ENCODE data around the gene ACE.
A peak's percentile ranks its signal among the peaks of the same experiment; 100 is the strongest.
"Not testable (repeated sequence)": the region's sequence is repeated elsewhere in the genome, so short reads cannot be mapped to it uniquely, and the experiment has no call there.

ACE gene

DNA sequence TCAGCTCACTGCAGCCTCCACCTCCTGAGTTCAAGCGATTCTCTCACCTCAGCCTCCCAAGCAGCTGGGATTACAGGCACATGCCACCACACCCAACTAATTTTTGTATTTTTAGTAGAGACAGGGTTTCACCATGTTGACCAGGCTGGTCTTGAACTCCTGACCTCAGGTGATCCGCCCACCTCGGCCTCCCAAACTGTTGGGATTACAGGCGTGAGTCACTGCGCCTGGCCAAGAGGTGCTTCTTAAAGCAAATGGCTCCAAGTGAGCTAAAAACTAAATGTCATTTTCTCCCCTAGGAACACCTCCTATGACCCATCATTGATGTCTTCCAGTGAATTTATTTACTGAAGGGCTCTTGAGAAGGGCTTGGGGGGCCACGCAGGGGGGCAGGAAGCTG, 22.5 kb upstream of the ACE start:
- H3K9ac ChIP-seq (ENCODE audit: low read length); H3K4me3 ChIP-seq (ENCODE audit: low read depth, low read length); H3K4me1 ChIP-seq (ENCODE audit: control insufficient read depth, insufficient read depth, low read length); H3K27me3 ChIP-seq (ENCODE audit: control insufficient read depth, insufficient read depth, low read length); H3K36me3 ChIP-seq (ENCODE audit: control insufficient read depth, insufficient read depth, low read length); H3K27ac ChIP-seq (ENCODE audit: low read depth, low read length); H3K9me3 ChIP-seq (ENCODE audit: control insufficient read depth, insufficient read depth, low read depth, low read length): not testable (repeated sequence)

DNA sequence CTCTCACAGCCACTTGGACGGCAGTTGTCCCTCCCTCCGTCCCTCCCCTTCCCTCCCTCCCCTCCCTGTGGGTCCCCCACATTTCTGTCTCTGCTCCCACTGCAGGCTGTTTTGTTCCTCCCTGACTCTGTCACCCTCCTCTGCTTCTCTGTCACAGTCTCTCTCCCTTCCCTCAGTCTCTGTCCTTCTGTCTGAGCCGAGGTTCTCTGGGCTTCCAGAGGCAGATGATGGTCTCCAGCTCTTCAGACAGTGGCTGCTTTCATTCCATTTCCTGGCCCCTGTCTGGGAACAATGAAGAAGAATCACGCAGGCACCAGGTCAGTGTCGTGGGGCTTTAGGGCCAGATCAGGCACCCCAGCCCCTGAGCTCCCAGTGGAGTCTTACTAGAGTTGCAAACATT, 21.9 kb upstream of the ACE start:
- Histone ChIP-seq H3K4me3 (ENCODE audit: low read depth, low read length) (no peak overlapping the region), H3K36me3 (ENCODE audit: control insufficient read depth, insufficient read depth, low read length) (no peaks in the 10 kb centered on the region), H3K4me1 (ENCODE audit: control insufficient read depth, insufficient read depth, low read length) (0 out of 2 replicates have a peak, but pooled peaks cover 5% of the 10 kb centered on the region), H3K9ac (ENCODE audit: low read length) (no peak overlapping the region), H3K9me3 (ENCODE audit: control insufficient read depth, insufficient read depth, low read depth, low read length) (no peaks in the 10 kb centered on the region), H3K27me3 (ENCODE audit: control insufficient read depth, insufficient read depth, low read length) (no peaks in the 10 kb centered on the region), H3K27ac (ENCODE audit: low read depth, low read length) (no peak overlapping the region)

DNA sequence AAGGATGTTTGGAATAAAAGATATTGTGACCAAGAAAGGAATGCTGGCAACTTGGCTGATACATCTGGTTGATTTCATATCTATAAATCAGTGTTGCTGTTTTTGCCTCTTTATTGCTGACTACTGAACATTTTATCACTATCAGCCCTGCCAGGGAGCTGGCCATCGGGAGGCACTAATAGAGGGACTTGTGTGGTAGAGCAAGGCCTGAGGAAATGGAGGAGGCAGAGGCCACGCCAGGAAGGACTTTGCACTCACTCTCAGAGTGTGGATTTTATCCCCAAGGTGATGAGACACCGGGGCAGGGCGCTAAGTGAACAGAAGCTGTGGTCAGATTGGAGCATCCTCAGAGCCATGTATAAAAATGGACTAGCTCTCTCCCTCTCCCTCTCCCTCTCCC, 21.4 kb upstream of the ACE start:
- no peak overlapping the region for H3K9ac ChIP-seq (ENCODE audit: low read length)
- no peak overlapping the region for H3K4me3 ChIP-seq (ENCODE audit: low read depth, low read length)
- H3K27ac ChIP-seq (ENCODE audit: low read depth, low read length), result no peak overlapping the region
- no peaks in the 10 kb centered on the region for H3K36me3 ChIP-seq (ENCODE audit: control insufficient read depth, insufficient read depth, low read length)
- H3K9me3 ChIP-seq (ENCODE audit: control insufficient read depth, insufficient read depth, low read depth, low read length), result no peaks in the 10 kb centered on the region
- 0 out of 2 replicates have a peak, but pooled peaks cover 4% of the 10 kb centered on the region for H3K4me1 ChIP-seq (ENCODE audit: control insufficient read depth, insufficient read depth, low read length)
- no peaks in the 10 kb centered on the region for H3K27me3 ChIP-seq (ENCODE audit: control insufficient read depth, insufficient read depth, low read length)

DNA sequence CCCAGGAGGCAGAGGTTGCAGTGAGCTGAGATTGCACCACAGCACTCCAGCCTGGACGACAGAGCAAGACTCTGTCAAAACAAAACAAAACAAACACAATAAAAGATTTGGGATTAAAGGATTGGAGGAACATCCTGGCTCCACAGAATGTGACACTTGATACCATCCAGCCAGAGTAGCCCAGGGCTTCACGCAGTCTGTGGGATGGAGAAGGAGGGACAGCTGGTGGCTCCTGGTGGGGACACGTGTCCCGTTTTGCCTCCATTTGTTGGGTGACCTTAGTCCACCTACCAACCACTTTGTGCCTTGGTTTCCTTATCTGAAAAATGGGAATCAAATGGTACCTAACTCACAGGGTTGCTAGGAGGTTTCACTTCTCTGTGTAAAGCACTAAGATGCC, 18.4 kb upstream of the ACE start:
- Histone ChIP-seq H3K4me3 (ENCODE audit: low read depth, low read length) (no peak overlapping the region), H3K9ac (ENCODE audit: low read length) (no peak overlapping the region), H3K36me3 (ENCODE audit: control insufficient read depth, insufficient read depth, low read length) (no peaks in the 10 kb centered on the region), H3K9me3 (ENCODE audit: control insufficient read depth, insufficient read depth, low read depth, low read length) (no peaks in the 10 kb centered on the region), H3K4me1 (ENCODE audit: control insufficient read depth, insufficient read depth, low read length) (no peaks in the 10 kb centered on the region), H3K27me3 (ENCODE audit: control insufficient read depth, insufficient read depth, low read length) (no peaks in the 10 kb centered on the region), H3K27ac (ENCODE audit: low read depth, low read length) (no peak overlapping the region)

DNA sequence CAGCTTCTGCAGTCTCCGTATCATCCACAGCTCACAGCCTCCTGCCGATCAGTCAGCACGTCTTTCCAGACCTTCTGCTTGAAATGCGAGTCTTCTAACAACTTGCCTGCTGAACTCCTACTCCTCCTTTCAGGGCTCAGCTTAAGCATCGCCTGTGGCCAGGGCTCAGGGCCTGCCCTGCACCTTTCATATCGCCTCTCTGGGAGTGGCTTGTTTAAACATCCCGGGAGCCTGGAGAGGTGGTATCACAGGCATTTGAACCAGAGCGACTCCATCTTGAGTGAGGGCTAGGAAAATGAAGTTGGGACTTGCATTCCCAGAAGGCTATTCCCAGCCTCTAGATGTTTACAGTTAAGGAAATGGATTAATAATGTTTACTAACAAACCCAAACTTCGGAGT, 16.8 kb upstream of the ACE start:
- Histone ChIP-seq H3K27ac (ENCODE audit: low read depth, low read length) (no peak overlapping the region), H3K9me3 (ENCODE audit: control insufficient read depth, insufficient read depth, low read depth, low read length) (no peaks in the 10 kb centered on the region), H3K4me1 (ENCODE audit: control insufficient read depth, insufficient read depth, low read length) (no peaks in the 10 kb centered on the region), H3K36me3 (ENCODE audit: control insufficient read depth, insufficient read depth, low read length) (no peaks in the 10 kb centered on the region), H3K4me3 (ENCODE audit: low read depth, low read length) (no peak overlapping the region), H3K9ac (ENCODE audit: low read length) (no peak overlapping the region), H3K27me3 (ENCODE audit: control insufficient read depth, insufficient read depth, low read length) (no peaks in the 10 kb centered on the region)

DNA sequence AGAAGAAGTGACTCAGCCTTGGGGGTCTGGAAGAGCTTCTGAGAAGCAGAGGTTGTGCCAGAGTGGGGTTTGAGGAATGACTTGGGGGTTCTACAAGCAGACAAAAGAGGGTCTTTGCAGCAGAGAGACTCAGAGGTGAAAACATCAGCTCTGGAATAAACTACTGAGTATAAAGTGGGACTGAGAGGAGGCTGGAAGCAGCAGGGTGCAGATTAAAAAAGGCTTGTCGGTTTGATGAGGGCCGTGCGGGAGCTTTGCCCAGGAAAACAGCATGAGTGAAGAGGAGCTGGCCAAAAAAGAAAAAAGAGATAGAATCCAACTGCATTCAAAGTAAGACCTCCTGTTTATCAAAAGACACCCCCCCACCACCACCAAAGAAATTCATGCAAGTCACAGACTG, 13.1 kb upstream of the ACE start:
- no peaks in the 10 kb centered on the region for H3K4me1 ChIP-seq (ENCODE audit: control insufficient read depth, insufficient read depth, low read length)
- no peak overlapping the region for H3K9ac ChIP-seq (ENCODE audit: low read length)
- no peaks in the 10 kb centered on the region for H3K36me3 ChIP-seq (ENCODE audit: control insufficient read depth, insufficient read depth, low read length)
- H3K27ac ChIP-seq (ENCODE audit: low read depth, low read length), result no peak overlapping the region
- H3K27me3 ChIP-seq (ENCODE audit: control insufficient read depth, insufficient read depth, low read length), result no peaks in the 10 kb centered on the region
- H3K9me3 ChIP-seq (ENCODE audit: control insufficient read depth, insufficient read depth, low read depth, low read length), result peaks cover 6% of the 10 kb centered on the region; the same call in 1 of the 2 replicates
- no peak overlapping the region for H3K4me3 ChIP-seq (ENCODE audit: low read depth, low read length)

DNA sequence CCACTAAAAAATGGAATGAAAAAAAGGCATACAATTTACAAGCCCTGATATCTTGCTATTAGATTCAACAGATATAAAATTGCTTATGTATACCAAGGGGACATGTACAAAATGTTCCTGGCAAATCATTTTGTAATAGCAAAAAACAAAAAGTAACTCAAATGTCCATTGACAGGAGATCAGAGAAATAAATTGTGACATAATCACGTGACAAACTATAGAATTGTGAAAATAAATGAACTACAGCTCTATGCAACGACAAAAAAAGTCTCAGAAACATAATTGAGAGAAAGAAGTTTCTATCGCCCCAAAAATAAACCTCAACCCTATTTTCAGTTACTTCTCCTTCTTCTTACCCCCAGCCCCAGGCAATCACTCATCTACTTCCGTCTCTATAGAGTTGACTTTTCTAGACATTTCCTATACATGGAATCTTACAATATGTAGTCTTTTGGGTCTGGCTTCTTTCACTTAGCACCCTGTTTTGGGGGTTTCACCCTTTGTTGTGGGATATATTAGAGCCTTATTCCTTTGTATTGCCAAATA, 12.1 kb upstream of the ACE start:
- no peaks in the 10 kb centered on the region for H3K36me3 ChIP-seq (ENCODE audit: control insufficient read depth, insufficient read depth, low read length)
- H3K9ac ChIP-seq (ENCODE audit: low read length), result no peak overlapping the region
- no peaks in the 10 kb centered on the region for H3K4me1 ChIP-seq (ENCODE audit: control insufficient read depth, insufficient read depth, low read length)
- no peaks in the 10 kb centered on the region for H3K27me3 ChIP-seq (ENCODE audit: control insufficient read depth, insufficient read depth, low read length)
- H3K9me3 ChIP-seq (ENCODE audit: control insufficient read depth, insufficient read depth, low read depth, low read length), result peaks cover 6% of the 10 kb centered on the region; the same call in 1 of the 2 replicates
- no peak overlapping the region for H3K4me3 ChIP-seq (ENCODE audit: low read depth, low read length)
- H3K27ac ChIP-seq (ENCODE audit: low read depth, low read length), result no peak overlapping the region

DNA sequence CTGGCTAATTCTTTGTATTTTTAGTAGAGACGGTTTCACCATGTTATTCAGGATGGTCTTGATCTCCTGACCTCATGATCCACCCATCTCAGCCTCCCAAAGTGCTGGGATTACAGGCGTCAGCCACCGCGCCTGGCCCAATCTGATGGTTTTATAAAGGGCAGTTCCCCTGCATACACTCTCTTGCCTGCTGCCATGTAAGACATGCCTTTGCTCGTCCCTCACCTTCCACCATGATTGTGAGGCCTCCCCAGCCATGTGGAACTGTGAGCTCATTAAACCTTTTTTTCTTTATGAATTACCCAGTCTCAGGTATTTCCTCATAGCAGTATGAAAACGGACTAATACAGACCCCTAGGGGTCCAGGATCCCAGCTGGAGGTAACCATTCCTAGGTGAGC, 8.8 kb upstream of the ACE start:
- H3K9me3 ChIP-seq (ENCODE audit: control insufficient read depth, insufficient read depth, low read depth, low read length); H3K4me3 ChIP-seq (ENCODE audit: low read depth, low read length); H3K27me3 ChIP-seq (ENCODE audit: control insufficient read depth, insufficient read depth, low read length); H3K4me1 ChIP-seq (ENCODE audit: control insufficient read depth, insufficient read depth, low read length); H3K36me3 ChIP-seq (ENCODE audit: control insufficient read depth, insufficient read depth, low read length); H3K27ac ChIP-seq (ENCODE audit: low read depth, low read length); H3K9ac ChIP-seq (ENCODE audit: low read length): not testable (repeated sequence)

DNA sequence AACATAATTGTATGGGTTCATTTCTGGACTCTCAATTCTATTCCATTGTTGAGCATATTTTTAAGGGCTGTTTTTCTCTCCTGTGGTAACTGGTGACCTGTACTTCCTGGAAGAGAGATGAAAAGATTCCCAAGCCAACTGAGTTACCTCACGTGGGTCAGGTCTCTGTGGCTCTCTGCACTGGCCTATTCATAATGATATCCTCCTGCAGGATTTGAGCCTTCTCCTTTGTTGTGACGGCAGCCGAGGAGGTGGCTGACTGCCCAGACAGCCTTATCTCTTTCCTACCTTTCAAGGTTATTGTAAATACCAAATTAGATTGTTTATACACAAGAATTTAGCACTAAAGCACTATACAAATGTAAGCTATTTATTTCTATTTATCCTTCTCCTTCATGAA, 2.7 kb upstream of the ACE start:
- peaks cover 28% of the 10 kb centered on the region for H3K4me1 ChIP-seq (ENCODE audit: control insufficient read depth, insufficient read depth, low read length)
- no peak overlapping the region for H3K27ac ChIP-seq (ENCODE audit: low read depth, low read length)
- no peak overlapping the region for H3K9ac ChIP-seq (ENCODE audit: low read length)
- H3K9me3 ChIP-seq (ENCODE audit: control insufficient read depth, insufficient read depth, low read depth, low read length), result no peaks in the 10 kb centered on the region
- H3K27me3 ChIP-seq (ENCODE audit: control insufficient read depth, insufficient read depth, low read length), result peaks cover 27% of the 10 kb centered on the region
- no peak overlapping the region for H3K4me3 ChIP-seq (ENCODE audit: low read depth, low read length)
- H3K36me3 ChIP-seq (ENCODE audit: control insufficient read depth, insufficient read depth, low read length), result no peaks in the 10 kb centered on the region

DNA sequence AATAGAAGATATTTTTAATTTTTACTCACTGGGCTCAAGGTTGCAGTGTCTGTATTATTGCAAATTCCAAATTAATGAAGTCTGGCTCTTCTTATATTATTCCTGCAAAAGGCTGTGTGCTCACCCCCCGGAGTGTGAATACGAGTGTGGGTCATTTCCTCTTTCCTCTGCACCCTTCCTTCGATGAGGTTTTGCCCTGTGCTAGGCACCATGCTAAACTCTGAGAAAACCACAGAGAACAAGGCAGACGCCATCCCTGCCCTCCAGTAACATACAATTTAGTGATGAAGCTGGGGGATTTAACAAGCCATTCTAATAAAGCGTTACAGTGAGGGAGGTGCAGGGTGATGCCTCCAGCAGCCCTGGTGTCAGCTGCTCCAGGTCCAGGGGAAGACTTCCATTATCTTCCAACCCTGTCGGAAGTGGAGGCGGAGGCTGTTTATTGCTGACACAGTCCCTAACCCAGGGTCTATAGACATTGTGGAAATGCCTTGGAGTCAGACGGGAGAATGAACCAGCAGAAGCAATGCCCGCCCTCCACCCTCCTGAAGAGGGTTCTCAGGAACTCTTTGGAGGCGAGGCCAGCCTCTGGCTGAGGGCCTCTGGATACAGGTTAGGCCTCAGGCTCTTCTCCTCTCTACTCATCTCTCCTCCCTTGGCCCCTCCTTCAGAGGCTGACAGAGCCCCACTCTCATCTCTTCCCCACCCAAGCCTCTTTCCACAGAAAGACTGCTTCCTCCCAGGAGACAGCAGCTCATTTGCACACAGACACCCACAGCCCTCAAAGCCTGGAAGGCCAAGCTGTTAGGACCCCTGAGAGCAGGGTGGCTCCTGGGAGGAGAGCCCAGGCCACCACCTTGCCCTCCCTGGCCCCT, 2.0 kb upstream of the ACE start:
- peak overlapping the region; percentile 4 for H3K9ac ChIP-seq (ENCODE audit: low read length)
- H3K27me3 ChIP-seq (ENCODE audit: control insufficient read depth, insufficient read depth, low read length), result peaks cover 27% of the 10 kb centered on the region
- no peaks in the 10 kb centered on the region for H3K36me3 ChIP-seq (ENCODE audit: control insufficient read depth, insufficient read depth, low read length)
- H3K4me3 ChIP-seq (ENCODE audit: low read depth, low read length), result no peak overlapping the region
- no peak overlapping the region for H3K27ac ChIP-seq (ENCODE audit: low read depth, low read length)
- no peaks in the 10 kb centered on the region for H3K9me3 ChIP-seq (ENCODE audit: control insufficient read depth, insufficient read depth, low read depth, low read length)
- H3K4me1 ChIP-seq (ENCODE audit: control insufficient read depth, insufficient read depth, low read length), result peaks cover 28% of the 10 kb centered on the region

DNA sequence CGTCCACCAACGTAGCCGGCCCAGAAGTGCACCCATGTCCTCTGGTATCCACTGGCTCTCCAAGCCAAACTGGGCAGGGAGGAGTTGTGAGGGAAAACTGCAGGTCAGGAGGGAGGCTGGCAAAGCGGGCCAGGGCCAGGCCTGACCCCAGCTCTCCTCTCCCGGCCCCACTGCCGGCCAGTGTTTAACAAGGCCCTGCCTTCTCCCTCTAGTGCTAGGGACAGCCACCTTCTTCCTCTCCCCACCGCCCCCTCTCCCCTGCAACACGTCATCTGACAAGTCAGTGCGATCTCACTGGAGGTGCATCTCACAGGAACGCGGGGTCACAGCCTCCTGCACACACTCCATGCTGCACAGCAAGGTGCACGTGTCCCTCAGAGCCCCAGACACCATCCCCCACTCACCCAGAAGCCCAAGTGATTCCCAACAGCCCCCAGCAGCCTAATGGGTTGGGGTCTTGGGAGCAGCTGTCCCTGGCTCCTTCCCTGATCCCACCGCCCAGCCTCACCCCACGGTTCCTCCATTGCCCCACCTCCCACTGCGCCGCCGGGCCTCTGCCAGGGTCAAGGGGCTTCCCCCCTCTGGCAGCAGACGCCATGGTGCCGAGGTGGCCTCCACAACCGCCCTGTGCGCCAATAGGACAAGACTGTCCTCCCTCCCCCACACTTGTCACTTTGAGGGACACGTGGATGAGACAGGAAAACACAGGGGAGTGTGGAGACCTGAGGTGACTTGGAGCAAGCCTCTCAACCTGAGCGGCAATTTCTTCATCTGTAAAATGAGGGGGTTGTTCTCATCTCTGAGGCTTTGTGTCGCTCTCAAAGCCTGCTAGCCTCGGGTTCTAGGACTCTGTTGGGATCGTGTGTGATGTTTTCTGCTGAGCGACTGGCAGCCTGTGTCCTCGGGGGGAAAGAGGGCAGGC, 1.1 kb upstream of the ACE start:
- no peaks in the 10 kb centered on the region for H3K36me3 ChIP-seq (ENCODE audit: control insufficient read depth, insufficient read depth, low read length)
- no peaks in the 10 kb centered on the region for H3K9me3 ChIP-seq (ENCODE audit: control insufficient read depth, insufficient read depth, low read depth, low read length)
- peak overlapping the region; percentile 52 for H3K4me3 ChIP-seq (ENCODE audit: low read depth, low read length)
- H3K27ac ChIP-seq (ENCODE audit: low read depth, low read length), result no peak overlapping the region
- H3K27me3 ChIP-seq (ENCODE audit: control insufficient read depth, insufficient read depth, low read length), result peaks cover 27% of the 10 kb centered on the region
- H3K9ac ChIP-seq (ENCODE audit: low read length), result peak overlapping the region; percentile 26
- H3K4me1 ChIP-seq (ENCODE audit: control insufficient read depth, insufficient read depth, low read length), result peaks cover 28% of the 10 kb centered on the region
